Measurements from ENCODE around the gene TMEM219.

- TF ChIP-seq GTF2F1 (IDR thresholded peaks at IDR 0.05; ENCODE audit: borderline replicate concordance, low read depth, low read length) (no peak), EZH2 (IDR thresholded peaks at IDR 0.05; ENCODE audit: low read depth, low read length, severe bottlenecking) (no peak), SIX5 (IDR thresholded peaks at IDR 0.05; ENCODE audit: low read depth, low read length) (no peak), TBP (IDR thresholded peaks at IDR 0.05; ENCODE audit: low read depth, low read length) (no peak), POLR2A (IDR thresholded peaks at IDR 0.05; ENCODE audit: control extremely low read depth in 1 of 2, low read depth in 2 of 2, low read length in 2 of 2) (no peak), BRCA1 (IDR thresholded peaks at IDR 0.05; ENCODE audit: low read depth, low read length) (no peak), SP1 (IDR thresholded peaks at IDR 0.05; ENCODE audit: low read depth, low read length) (no peak)
- TF ChIP-seq, protein P1, sequence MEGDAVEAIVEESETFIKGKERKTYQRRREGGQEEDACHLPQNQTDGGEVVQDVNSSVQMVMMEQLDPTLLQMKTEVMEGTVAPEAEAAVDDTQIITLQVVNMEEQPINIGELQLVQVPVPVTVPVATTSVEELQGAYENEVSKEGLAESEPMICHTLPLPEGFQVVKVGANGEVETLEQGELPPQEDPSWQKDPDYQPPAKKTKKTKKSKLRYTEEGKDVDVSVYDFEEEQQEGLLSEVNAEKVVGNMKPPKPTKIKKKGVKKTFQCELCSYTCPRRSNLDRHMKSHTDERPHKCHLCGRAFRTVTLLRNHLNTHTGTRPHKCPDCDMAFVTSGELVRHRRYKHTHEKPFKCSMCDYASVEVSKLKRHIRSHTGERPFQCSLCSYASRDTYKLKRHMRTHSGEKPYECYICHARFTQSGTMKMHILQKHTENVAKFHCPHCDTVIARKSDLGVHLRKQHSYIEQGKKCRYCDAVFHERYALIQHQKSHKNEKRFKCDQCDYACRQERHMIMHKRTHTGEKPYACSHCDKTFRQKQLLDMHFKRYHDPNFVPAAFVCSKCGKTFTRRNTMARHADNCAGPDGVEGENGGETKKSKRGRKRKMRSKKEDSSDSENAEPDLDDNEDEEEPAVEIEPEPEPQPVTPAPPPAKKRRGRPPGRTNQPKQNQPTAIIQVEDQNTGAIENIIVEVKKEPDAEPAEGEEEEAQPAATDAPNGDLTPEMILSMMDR (IDR thresholded peaks at IDR 0.05; ENCODE audit: control extremely low read depth in 1 of 3, insufficient read depth in 1 of 3, low read depth in 1 of 3, low read length in 3 of 3), result no peak
- TF ChIP-seq, protein P2, sequence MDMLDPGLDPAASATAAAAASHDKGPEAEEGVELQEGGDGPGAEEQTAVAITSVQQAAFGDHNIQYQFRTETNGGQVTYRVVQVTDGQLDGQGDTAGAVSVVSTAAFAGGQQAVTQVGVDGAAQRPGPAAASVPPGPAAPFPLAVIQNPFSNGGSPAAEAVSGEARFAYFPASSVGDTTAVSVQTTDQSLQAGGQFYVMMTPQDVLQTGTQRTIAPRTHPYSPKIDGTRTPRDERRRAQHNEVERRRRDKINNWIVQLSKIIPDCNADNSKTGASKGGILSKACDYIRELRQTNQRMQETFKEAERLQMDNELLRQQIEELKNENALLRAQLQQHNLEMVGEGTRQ (IDR thresholded peaks at IDR 0.05; ENCODE audit: low read length), result no peak
Observed at GRCh38 chr16:30004424-30004776, 42.5 kb downstream of the TMEM219 start.

Data from H1 (cell line).